ENCODE data around the gene ALK.

Gene ALK

GRCh38 chr2:29412197-29412925 is 509.0 kb downstream of the ALK start:
- TF ChIP-seq, protein P1, sequence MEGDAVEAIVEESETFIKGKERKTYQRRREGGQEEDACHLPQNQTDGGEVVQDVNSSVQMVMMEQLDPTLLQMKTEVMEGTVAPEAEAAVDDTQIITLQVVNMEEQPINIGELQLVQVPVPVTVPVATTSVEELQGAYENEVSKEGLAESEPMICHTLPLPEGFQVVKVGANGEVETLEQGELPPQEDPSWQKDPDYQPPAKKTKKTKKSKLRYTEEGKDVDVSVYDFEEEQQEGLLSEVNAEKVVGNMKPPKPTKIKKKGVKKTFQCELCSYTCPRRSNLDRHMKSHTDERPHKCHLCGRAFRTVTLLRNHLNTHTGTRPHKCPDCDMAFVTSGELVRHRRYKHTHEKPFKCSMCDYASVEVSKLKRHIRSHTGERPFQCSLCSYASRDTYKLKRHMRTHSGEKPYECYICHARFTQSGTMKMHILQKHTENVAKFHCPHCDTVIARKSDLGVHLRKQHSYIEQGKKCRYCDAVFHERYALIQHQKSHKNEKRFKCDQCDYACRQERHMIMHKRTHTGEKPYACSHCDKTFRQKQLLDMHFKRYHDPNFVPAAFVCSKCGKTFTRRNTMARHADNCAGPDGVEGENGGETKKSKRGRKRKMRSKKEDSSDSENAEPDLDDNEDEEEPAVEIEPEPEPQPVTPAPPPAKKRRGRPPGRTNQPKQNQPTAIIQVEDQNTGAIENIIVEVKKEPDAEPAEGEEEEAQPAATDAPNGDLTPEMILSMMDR (conservative IDR thresholded peaks at IDR 0.05), result no peak
- H3K27ac ChIP-seq, result no peak overlapping the region

DNA sequence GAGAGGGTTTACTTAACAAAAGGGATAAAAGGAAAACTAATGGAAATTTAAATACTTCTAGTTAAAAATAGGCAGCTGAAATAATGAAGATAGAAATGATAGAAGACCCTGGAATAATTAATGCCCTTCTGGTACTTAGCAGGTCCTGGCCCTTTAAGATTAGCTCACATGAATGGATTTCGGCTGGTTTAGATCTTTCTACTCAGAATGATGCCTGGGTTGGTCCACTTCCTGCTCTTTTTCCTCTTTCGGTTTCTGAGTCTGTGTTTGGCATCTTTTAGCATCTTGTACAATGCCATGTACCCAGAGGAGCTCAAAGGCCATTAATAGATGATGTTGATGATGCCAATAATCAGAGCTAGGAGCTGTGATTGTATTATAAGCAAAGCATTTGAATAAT is 515.7 kb downstream of the ALK start:
- TF ChIP-seq, protein P1 (conservative IDR thresholded peaks at IDR 0.05), result no peak
- H3K27ac ChIP-seq, result peak overlapping the region; percentile 71; the same call in 1 of the 2 replicates

GRCh38 chr2:29405266-29405665 is 516.1 kb downstream of the ALK start:
- peak overlapping the region; percentile 71 for H3K27ac ChIP-seq
- TF ChIP-seq, protein P1 (conservative IDR thresholded peaks at IDR 0.05), result no peak

- H3K27ac ChIP-seq, result no peak overlapping the region
- TF ChIP-seq, protein P1 (conservative IDR thresholded peaks at IDR 0.05), result no peak
Observed at GRCh38 chr2:29401994-29402393, 519.4 kb downstream of the ALK start.

DNA sequence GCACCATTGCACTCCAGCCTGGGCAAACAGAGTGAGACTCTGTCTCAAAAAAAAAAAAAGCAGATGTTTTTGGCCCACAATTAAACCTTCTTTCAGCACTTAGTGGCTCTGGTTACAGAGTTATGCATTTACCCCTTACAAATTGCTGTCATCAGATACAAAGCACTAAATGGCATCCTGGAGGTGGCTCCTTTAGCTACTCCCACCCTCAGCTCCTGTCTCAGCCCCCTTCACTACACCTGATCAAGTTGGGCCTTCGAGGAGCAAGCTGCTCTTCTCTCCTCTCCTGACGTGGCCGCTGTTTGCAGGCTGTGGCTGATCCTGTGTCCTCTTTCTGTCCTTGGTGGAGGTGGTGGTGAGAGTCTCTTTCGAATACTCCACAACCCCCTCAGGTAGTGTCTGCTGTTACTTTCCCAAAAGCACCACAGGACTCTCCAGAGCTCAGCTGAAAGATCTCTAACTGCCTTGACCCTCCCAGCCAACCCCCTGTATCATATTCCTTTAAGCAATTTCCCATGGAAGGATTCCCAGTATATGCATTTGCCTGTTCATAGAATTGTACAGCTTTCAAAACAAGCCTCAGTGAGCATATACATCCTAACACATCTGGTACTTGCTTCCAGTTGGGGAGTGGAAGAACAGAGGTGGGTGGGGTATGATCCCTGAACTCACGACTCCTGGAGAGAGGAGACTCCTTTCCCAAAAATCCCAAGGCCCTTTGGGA is 520.3 kb downstream of the ALK start:
- TF ChIP-seq, protein P1 (conservative IDR thresholded peaks at IDR 0.05), result no peak
- no peak overlapping the region; the same call in 1 of the 2 replicates for H3K27ac ChIP-seq

DNA sequence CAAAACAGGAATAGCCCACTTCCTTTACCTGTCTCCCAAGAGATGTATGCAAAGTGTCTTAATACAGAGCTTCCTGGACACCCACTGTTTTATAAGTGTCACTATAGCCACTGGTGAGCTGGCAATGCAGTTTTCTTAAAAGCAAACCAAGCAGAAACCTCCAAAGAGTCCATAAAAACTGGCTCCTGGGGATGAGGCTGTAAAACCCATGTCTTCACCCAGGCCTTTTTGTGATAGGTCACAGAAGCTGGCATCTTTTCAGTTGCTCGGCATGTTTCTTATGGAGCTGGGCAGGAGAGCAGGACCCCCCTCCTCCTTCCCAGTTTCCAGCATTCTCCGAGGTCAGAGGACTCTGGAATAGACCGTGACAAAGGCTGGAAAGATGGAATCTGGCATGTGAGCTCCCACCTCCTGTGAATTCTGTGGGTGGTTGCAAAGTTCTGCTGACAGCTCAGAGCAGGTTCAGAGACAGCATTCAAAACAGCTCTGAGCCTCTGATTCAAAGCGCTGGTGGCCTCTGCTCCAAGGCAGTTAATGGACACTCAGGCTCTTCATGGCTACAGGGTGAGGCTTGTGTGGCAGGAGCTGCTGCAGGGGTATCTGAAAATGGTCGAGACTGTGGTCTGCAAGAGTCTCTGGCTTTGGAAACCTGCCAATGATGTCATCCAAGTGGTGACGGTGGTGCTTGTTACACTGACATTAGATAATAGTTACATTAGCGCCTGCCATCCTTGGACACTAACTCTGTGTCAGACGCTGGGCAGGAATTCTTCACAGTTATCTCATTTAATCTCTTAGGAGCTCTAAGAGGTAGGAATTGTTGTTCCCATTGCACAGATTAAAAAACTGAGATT is 522.8 kb downstream of the ALK start:
- peak overlapping the region; percentile 84 for H3K27ac ChIP-seq
- TF ChIP-seq, protein P1 (conservative IDR thresholded peaks at IDR 0.05), result no peak

- TF ChIP-seq, protein P1 (conservative IDR thresholded peaks at IDR 0.05), result no peak
- H3K27ac ChIP-seq, result peak overlapping the region; percentile 84
Observed at GRCh38 chr2:29397713-29398112, 523.7 kb downstream of the ALK start.
